Progenitor cell of endocrine pancreas (in vitro differentiated cells): Measurements from ENCODE around the gene CPED1. TPM values are rescaled to one million over a fixed set of nuclear protein-coding genes. Genes with fewer than 3 reads are reported as not detected.

Experiments
- DNase-seq: peaks from one replicate; pipeline ENCODE4 v3.0.0; 2021; ENCODE audit warnings: low spot score; ENCODE audit not compliant: unreplicated experiment
- H3K27ac Mint-ChIP-seq: 2 replicates; pipeline ENCODE4 v1.8.0; 2021; ENCODE audit warnings: mild to moderate bottlenecking, moderate library complexity, mixed read lengths
- H3K27me3 Mint-ChIP-seq: 2 replicates; pipeline ENCODE4 v1.8.0; 2021; ENCODE audit warnings: mixed read lengths
- H3K36me3 Mint-ChIP-seq: 2 replicates; pipeline ENCODE4 v1.8.0; 2022; ENCODE audit warnings: mixed read lengths; ENCODE audit not compliant: insufficient read depth
- H3K4me1 Mint-ChIP-seq: 2 replicates; pipeline ENCODE4 v1.8.0; 2021; ENCODE audit warnings: low read depth, mixed read lengths
- H3K4me3 Mint-ChIP-seq: 2 replicates; pipeline ENCODE4 v1.8.0; 2021; ENCODE audit warnings: low read depth, mild to moderate bottlenecking, moderate library complexity, mixed read lengths
- H3K9me3 Mint-ChIP-seq: 2 replicates; pipeline ENCODE4 v1.8.0; 2021; ENCODE audit warnings: low read depth, mixed read lengths
- CTCF ChIP-seq: fragments of 200-600 bp; sonication (generic); IDR thresholded peaks from one replicate; pipeline ENCODE4 v1.5.0; 2021; ENCODE audit warnings: antibody characterized with exemption, mild to moderate bottlenecking; ENCODE audit not compliant: unreplicated experiment
- total RNA-seq: library from RNA; stranded (reverse); gene quantifications from 2 replicates; pipeline ENCODE4 v1.2.1, GENCODE V29; 2021

The CPED1 gene
- total RNA-seq, 1 donor from 2014 or later = 1.1 TPM

GRCh38 chr7:121273467-121274167, 285.1 kb downstream of the CPED1 start:
- TF ChIP-seq CTCF = no peak
- no peak for DNase-seq
- H3K27ac Mint-ChIP-seq = no peak overlapping the region

GRCh38 chr7:121274467-121274866, 286.0 kb downstream of the CPED1 start:
- no peaks in the 10 kb centered on the region for H3K36me3 Mint-ChIP-seq
- TF ChIP-seq CTCF = no peak
- no peaks in the 10 kb centered on the region for H3K27me3 Mint-ChIP-seq
- no peak overlapping the region for H3K4me3 Mint-ChIP-seq
- H3K9me3 Mint-ChIP-seq = peaks cover 4% of the 10 kb centered on the region
- DNase-seq = no peak
- H3K27ac Mint-ChIP-seq = no peak overlapping the region
- no peaks in the 10 kb centered on the region for H3K4me1 Mint-ChIP-seq

More at GRCh38 chr7:121273467-121274167, 285.1 kb downstream of the CPED1 start:
- Mint-ChIP-seq H3K36me3 (no peaks in the 10 kb centered on the region), H3K4me1 (no peaks in the 10 kb centered on the region), H3K4me3 (no peak overlapping the region), H3K27me3 (no peaks in the 10 kb centered on the region), H3K9me3 (peaks cover 4% of the 10 kb centered on the region)

- H3K27me3 Mint-ChIP-seq = no peaks in the 10 kb centered on the region
- no peaks in the 10 kb centered on the region for H3K4me1 Mint-ChIP-seq
- DNase-seq = no peak
- H3K9me3 Mint-ChIP-seq = peaks cover 4% of the 10 kb centered on the region
- H3K36me3 Mint-ChIP-seq = no peaks in the 10 kb centered on the region
- H3K4me3 Mint-ChIP-seq = no peak overlapping the region
- no peak for TF ChIP-seq CTCF
- H3K27ac Mint-ChIP-seq = no peak overlapping the region
Measured at GRCh38 chr7:121275204-121275603, 286.7 kb downstream of the CPED1 start.

- TF ChIP-seq CTCF = no peak
Measured at GRCh38 chr7:121276313-121276712, 287.8 kb downstream of the CPED1 start.

GRCh38 chr7:121278120-121279021, 289.9 kb downstream of the CPED1 start:
- no peaks in the 10 kb centered on the region for H3K36me3 Mint-ChIP-seq
- DNase-seq = no peak
- H3K4me1 Mint-ChIP-seq = no peaks in the 10 kb centered on the region
- no peak for TF ChIP-seq CTCF
- no peaks in the 10 kb centered on the region for H3K27me3 Mint-ChIP-seq
- no peak overlapping the region for H3K27ac Mint-ChIP-seq
- peaks cover 4% of the 10 kb centered on the region for H3K9me3 Mint-ChIP-seq
- H3K4me3 Mint-ChIP-seq = no peak overlapping the region

More at GRCh38 chr7:121276313-121276712, 287.8 kb downstream of the CPED1 start:
- Mint-ChIP-seq H3K27ac (no peak overlapping the region), H3K4me1 (no peaks in the 10 kb centered on the region), H3K9me3 (peaks cover 4% of the 10 kb centered on the region), H3K36me3 (no peaks in the 10 kb centered on the region), H3K27me3 (no peaks in the 10 kb centered on the region), H3K4me3 (no peak overlapping the region)
- no peak for DNase-seq
